Measurements from ENCODE around the gene PEAR1. TPM values are rescaled to one million over a fixed set of nuclear protein-coding genes. Genes with fewer than 3 reads are reported as not detected.

PEAR1 gene
- total and polyA plus RNA-seq, 2 of the 8 experiments (the other 6 are each of a cell fraction or from before 2014, with no cell fraction given) = 0.63 to 0.71 TPM

DNA sequence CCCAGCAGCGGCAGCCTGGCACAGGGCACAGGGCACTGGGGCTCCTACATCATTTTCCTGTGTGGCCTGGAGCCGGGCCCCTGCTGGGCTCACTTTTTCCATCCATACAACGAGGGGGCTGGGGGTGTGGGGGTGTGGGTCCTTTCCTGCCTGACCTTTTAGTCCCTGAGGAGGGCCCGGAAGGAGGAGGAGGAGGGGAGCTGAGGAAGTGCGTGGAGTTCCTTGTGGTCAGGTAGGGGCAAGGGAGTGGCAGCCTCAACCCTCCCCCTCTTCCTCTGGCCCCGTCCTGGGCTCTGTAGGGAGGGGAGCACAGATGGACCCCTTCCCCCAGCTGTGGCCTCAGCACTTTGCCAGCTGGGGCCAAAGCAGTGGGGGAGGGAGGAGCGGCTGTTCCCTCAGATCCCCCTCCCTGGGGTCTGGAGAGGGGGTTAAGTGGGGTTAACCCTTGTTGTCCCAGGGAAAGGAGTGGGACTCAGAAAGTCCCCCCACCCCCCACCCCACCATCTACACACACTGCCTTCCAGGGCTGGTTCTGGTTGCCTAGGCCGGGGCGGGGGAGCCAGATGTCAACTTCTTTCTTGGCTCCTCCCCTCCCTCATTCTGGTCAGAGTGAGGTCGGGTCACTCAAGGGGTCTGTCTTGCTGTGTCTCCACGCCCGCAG is 27.1 kb upstream of the PEAR1 start:
- H2BK20ac ChIP-seq (ENCODE audit: low read length) = no peak overlapping the region
- no peak overlapping the region for H2AK5ac ChIP-seq (ENCODE audit: low read depth, low read length)
- TF ChIP-seq SP1 (IDR thresholded peaks at IDR 0.05; ENCODE audit: low read depth, low read length) (no peak), SIN3A (conservative IDR thresholded peaks at IDR 0.05 in 1 of 2, IDR thresholded peaks at IDR 0.05 in 1 of 2; ENCODE audit: low read depth in 1 of 2, low read length in 2 of 2) (no peak), SIX5 (IDR thresholded peaks at IDR 0.05; ENCODE audit: low read depth, low read length) (no peak), BRCA1 (IDR thresholded peaks at IDR 0.05; ENCODE audit: low read depth, low read length) (no peak), CEBPB (IDR thresholded peaks at IDR 0.05; ENCODE audit: low read depth, low read length) (no peak)
- TF ChIP-seq, protein P1, sequence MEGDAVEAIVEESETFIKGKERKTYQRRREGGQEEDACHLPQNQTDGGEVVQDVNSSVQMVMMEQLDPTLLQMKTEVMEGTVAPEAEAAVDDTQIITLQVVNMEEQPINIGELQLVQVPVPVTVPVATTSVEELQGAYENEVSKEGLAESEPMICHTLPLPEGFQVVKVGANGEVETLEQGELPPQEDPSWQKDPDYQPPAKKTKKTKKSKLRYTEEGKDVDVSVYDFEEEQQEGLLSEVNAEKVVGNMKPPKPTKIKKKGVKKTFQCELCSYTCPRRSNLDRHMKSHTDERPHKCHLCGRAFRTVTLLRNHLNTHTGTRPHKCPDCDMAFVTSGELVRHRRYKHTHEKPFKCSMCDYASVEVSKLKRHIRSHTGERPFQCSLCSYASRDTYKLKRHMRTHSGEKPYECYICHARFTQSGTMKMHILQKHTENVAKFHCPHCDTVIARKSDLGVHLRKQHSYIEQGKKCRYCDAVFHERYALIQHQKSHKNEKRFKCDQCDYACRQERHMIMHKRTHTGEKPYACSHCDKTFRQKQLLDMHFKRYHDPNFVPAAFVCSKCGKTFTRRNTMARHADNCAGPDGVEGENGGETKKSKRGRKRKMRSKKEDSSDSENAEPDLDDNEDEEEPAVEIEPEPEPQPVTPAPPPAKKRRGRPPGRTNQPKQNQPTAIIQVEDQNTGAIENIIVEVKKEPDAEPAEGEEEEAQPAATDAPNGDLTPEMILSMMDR (IDR thresholded peaks at IDR 0.05; ENCODE audit: control extremely low read depth in 1 of 3, insufficient read depth in 1 of 3, low read depth in 1 of 3, low read length in 3 of 3) = no peak
- TF ChIP-seq, protein P2, sequence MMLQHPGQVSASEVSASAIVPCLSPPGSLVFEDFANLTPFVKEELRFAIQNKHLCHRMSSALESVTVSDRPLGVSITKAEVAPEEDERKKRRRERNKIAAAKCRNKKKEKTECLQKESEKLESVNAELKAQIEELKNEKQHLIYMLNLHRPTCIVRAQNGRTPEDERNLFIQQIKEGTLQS (IDR thresholded peaks at IDR 0.05; ENCODE audit: insufficient read depth, low read depth, low read length) = no peak
- no peak overlapping the region for H2BK120ac ChIP-seq (replicated peaks; ENCODE audit: low read depth, low read length)
- ChIA-PET POLR2A (ENCODE audit: partially characterized antibody) (interaction anchor here (0.7 to 1.4 kb wide), 4 partner anchors 8 to 14 kb away, joined by 3 read pairs; no protein-coding TSS in a partner anchor), CTCF (ENCODE audit: partially characterized antibody) (interaction anchor here (0.6 to 25.2 kb wide), 7 partner anchors 8 to 176 kb away, joined by 3 to 719 read pairs (median 4); partner anchors contain the start of gene PEAR1)
- no peak overlapping the region for H2BK15ac ChIP-seq (ENCODE audit: low read length)
- no peak for FAIRE-seq
- no peak overlapping the region for H3K23ac ChIP-seq (ENCODE audit: insufficient read length)
- no peaks in the 10 kb centered on the region for H3K79me1 ChIP-seq (ENCODE audit: low read depth, low read length)
- peaks cover 1 to 7% of the 10 kb centered on the region in 2 experiments for H4K20me1 ChIP-seq (replicated peaks in 1 of 2; ENCODE audit: control insufficient read depth in 1 of 2, insufficient read depth in 2 of 2, low read length in 2 of 2)
- no peak overlapping the region for H2AFZ ChIP-seq (ENCODE audit: low read length)
- H3K4ac ChIP-seq (replicated peaks; ENCODE audit: insufficient read length, low read depth, low read length) = no peak overlapping the region
- H3K4me2 ChIP-seq (ENCODE audit: insufficient read depth in 1 of 2, low read depth in 2 of 2, low read length in 2 of 2) = peak overlapping the region in 1 of 2 experiments; percentile 33; a peak in 3 of 4 replicates
- H3K79me2 ChIP-seq (ENCODE audit: control insufficient read depth in 1 of 2, insufficient read depth in 2 of 2, low read length in 2 of 2) = no peaks in the 10 kb centered on the region
- peak overlapping the region; percentile 46 for H4K5ac ChIP-seq (ENCODE audit: insufficient read length, low read depth, low read length)
- no peak overlapping the region for H3K9ac ChIP-seq (replicated peaks in 1 of 4; ENCODE audit: extremely low read depth in 1 of 4, low read depth in 3 of 4, low read length in 3 of 4)
- H3K27me3 ChIP-seq (replicated peaks in 1 of 4; ENCODE audit: control insufficient read depth in 3 of 4, extremely low read depth in 1 of 4, insufficient read depth in 3 of 4, low read length in 3 of 4) = peaks cover 21 to 40% (median 33%) of the 10 kb centered on the region in 4 experiments
- no peak overlapping the region; the same call in 1 of the 2 replicates for H3K18ac ChIP-seq (ENCODE audit: extremely low read depth, low read length)
- WGBS, 2 experiments (ENCODE audit: extremely low coverage in 1 of 2, insufficient coverage in 1 of 2, insufficient read length in 1 of 2, insufficient replicate concordance in 2 of 2, low coverage in 1 of 2, low lambda C conversion rate in 2 of 2, missing lambda C conversion rate in 1 of 2) = 49% methylated on average over 7 of the region's 12 CpGs; no CpG with 5 or more reads in 1 of the 2 experiments
- no peak for DNase-seq (ENCODE audit: low read depth in 1 of 2, low spot score in 2 of 2)
- peaks cover 0 to 14% (median 8%) of the 10 kb centered on the region in 4 experiments; a peak in 5 of 7 replicates for H3K4me1 ChIP-seq (replicated peaks in 1 of 4; ENCODE audit: control insufficient read depth in 3 of 4, insufficient read depth in 4 of 4, low read length in 3 of 4)
- no peak overlapping the region for H2BK12ac ChIP-seq (ENCODE audit: low read depth, low read length)
- no peak overlapping the region for H3K56ac ChIP-seq (replicated peaks; ENCODE audit: insufficient read length, low read depth, low read length)
- H2BK5ac ChIP-seq (ENCODE audit: low read depth, low read length) = no peak overlapping the region
- H4K91ac ChIP-seq (replicated peaks; ENCODE audit: insufficient read length, low read length) = no peak overlapping the region
- H3K9me3 ChIP-seq (ENCODE audit: insufficient read depth in 2 of 2, low read depth in 1 of 2, low read length in 1 of 2) = no peaks in the 10 kb centered on the region
- H3K23me2 ChIP-seq (ENCODE audit: low read depth, low read length) = no peaks in the 10 kb centered on the region; the same call in 1 of the 2 replicates
- H3K36me3 ChIP-seq (ENCODE audit: control insufficient read depth in 2 of 4, insufficient read depth in 4 of 4, low read length in 3 of 4) = no peaks in the 10 kb centered on the region
- H4K8ac ChIP-seq (ENCODE audit: extremely low read depth, insufficient read depth, low read length) = no peak overlapping the region; the same call in 1 of the 2 replicates
- no peak overlapping the region for H3K4me3 ChIP-seq (ENCODE audit: extremely low read depth in 1 of 4, insufficient read depth in 2 of 4, low read depth in 3 of 4, low read length in 4 of 4)
- no peak overlapping the region for H3K14ac ChIP-seq (ENCODE audit: insufficient read length)
- H3K27ac ChIP-seq (ENCODE audit: low read depth, low read length) = no peak overlapping the region
